ENCODE measurements around the gene FARS2. TPM values are rescaled to one million over a fixed set of nuclear protein-coding genes. Genes with fewer than 3 reads are reported as not detected.

FARS2 gene
- total and polyA plus RNA-seq, 2 donors (not counting 1 experiment from before 2014, with no cell fraction given), result 33.0 to 35.5 TPM

DNA sequence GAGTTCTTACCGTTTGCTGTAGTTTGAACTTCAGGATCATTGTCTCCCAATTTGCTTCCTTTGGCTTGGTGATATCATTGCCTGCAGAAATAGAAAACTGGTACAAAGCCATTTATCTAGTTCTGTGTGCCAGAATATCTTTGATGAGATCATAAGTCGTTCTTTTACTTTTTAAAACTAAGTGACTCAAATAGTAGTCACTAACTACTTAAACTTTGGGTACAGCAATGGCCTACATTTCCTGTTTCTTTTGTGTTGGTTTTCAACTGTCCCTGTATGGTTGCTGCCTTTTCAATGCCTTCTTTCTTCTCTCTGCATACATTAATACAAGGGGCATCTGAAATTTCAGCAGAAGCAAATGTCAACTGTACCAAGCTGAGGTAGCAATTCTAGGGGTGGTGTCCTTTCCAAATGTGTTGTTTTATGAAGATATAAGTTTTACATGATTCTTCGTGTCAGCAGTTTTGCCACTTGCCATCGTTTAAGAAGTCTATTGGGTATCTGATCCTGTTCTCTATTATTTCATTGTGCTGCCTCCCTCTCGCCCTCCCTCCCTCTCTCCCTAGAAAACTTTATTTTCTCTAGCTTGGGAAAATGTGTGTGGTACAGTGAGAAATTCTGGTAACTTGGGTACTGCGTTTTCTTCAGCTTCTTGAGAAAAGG is 238.5 kb downstream of the FARS2 start:
- ChIA-PET CTCF (no interaction called here), POLR2A (no interaction called here)
- ATAC-seq (ENCODE audit: low read depth) (no peak), DNase-seq (no peak)
- Histone ChIP-seq H3K27me3 (replicated peaks in 1 of 4; ENCODE audit: control extremely low read depth in 1 of 4, control insufficient read depth in 3 of 4, insufficient read depth in 4 of 4, low read length in 3 of 4) (no peaks in the 10 kb centered on the region), H3K4me1 (ENCODE audit: control insufficient read depth in 2 of 2, insufficient read depth in 2 of 2, low read length in 2 of 2) (no peaks in the 10 kb centered on the region), H3K9ac (ENCODE audit: low read length) (no peak overlapping the region), H3K9me3 (ENCODE audit: control extremely low read depth in 1 of 3, control insufficient read depth in 2 of 3, insufficient read depth in 1 of 3, low read length in 2 of 3) (no peaks in the 10 kb centered on the region), H3K36me3 (replicated peaks in 1 of 2; ENCODE audit: control extremely low read depth in 1 of 2, control insufficient read depth in 1 of 2, extremely low read depth in 1 of 2, insufficient read depth in 2 of 2, low read length in 1 of 2) (peaks cover 0 to 2% of the 10 kb centered on the region in 2 experiments), H2AFZ (ENCODE audit: insufficient read depth, low read depth, low read length, poor library complexity, severe bottlenecking) (no peak overlapping the region), H3K27ac (ENCODE audit: low read length in 2 of 2) (no peak overlapping the region), H3K4me3 (ENCODE audit: control extremely low read depth in 1 of 5, extremely low read depth in 1 of 5, insufficient read depth in 1 of 5, low read depth in 2 of 5, low read length in 4 of 5) (no peak overlapping the region), H3K79me2 (ENCODE audit: control insufficient read depth, insufficient read depth, low read length) (no peaks in the 10 kb centered on the region), H4K20me1 (ENCODE audit: control insufficient read depth, insufficient read depth, low read length, poor library complexity, severe bottlenecking) (no peaks in the 10 kb centered on the region), H3K4me2 (replicated peaks; ENCODE audit: low read depth, low read length, poor library complexity, severe bottlenecking) (no peak overlapping the region)
- no peaks in the 10 kb centered on the region for H3K9me3 Mint-ChIP-seq (ENCODE audit: insufficient read depth)
- no peaks in the 10 kb centered on the region for H3K27me3 Mint-ChIP-seq
- H3K4me3 Mint-ChIP-seq, result no peak overlapping the region
- intact Hi-C loops (cut with micrococcal nuclease), result no loop called here
- H3K27ac Mint-ChIP-seq, result no peak overlapping the region
- WGBS (ENCODE audit: insufficient coverage), result 100% methylated on average over 1 of the region's 6 CpGs
- no peak for TF ChIP-seq EZH2 (IDR thresholded peaks at IDR 0.05; ENCODE audit: borderline replicate concordance, insufficient read depth, low read depth, low read length, poor library complexity, severe bottlenecking)
- TF ChIP-seq, protein P1, sequence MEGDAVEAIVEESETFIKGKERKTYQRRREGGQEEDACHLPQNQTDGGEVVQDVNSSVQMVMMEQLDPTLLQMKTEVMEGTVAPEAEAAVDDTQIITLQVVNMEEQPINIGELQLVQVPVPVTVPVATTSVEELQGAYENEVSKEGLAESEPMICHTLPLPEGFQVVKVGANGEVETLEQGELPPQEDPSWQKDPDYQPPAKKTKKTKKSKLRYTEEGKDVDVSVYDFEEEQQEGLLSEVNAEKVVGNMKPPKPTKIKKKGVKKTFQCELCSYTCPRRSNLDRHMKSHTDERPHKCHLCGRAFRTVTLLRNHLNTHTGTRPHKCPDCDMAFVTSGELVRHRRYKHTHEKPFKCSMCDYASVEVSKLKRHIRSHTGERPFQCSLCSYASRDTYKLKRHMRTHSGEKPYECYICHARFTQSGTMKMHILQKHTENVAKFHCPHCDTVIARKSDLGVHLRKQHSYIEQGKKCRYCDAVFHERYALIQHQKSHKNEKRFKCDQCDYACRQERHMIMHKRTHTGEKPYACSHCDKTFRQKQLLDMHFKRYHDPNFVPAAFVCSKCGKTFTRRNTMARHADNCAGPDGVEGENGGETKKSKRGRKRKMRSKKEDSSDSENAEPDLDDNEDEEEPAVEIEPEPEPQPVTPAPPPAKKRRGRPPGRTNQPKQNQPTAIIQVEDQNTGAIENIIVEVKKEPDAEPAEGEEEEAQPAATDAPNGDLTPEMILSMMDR (IDR thresholded peaks at IDR 0.05), result no peak
- H3K4me1 Mint-ChIP-seq, result peaks cover 1% of the 10 kb centered on the region

DNA sequence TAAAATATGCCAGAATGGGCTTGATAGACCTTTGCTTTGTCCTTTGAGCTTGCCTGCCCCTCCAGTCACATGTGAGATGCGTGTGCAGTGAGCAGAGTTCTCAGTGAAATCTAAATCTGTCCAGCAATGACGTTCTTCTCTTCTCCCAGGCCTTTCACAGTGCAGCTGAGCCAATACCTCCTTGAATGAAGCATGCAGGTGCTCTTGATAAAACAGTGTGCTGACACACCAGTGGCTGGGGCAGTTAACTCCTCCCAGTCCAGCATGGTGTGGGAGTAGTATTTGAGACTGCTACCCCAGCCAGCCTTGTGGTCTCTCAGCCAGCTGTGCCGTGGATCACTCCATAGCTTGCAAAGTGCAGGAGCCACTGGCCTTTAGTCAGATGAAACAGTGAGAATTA is 240.5 kb downstream of the FARS2 start:
- Histone ChIP-seq H3K4me2 (replicated peaks; ENCODE audit: low read depth, low read length, poor library complexity, severe bottlenecking) (no peak overlapping the region), H3K4me3 (ENCODE audit: control extremely low read depth in 1 of 5, extremely low read depth in 1 of 5, insufficient read depth in 1 of 5, low read depth in 2 of 5, low read length in 4 of 5) (no peak overlapping the region), H3K79me2 (ENCODE audit: control insufficient read depth, insufficient read depth, low read length) (no peaks in the 10 kb centered on the region), H3K27me3 (replicated peaks in 1 of 4; ENCODE audit: control extremely low read depth in 1 of 4, control insufficient read depth in 3 of 4, insufficient read depth in 4 of 4, low read length in 3 of 4) (no peaks in the 10 kb centered on the region), H3K9me3 (ENCODE audit: control extremely low read depth in 1 of 3, control insufficient read depth in 2 of 3, insufficient read depth in 1 of 3, low read length in 2 of 3) (no peaks in the 10 kb centered on the region), H3K9ac (ENCODE audit: low read length) (no peak overlapping the region), H2AFZ (ENCODE audit: insufficient read depth, low read depth, low read length, poor library complexity, severe bottlenecking) (no peak overlapping the region), H4K20me1 (ENCODE audit: control insufficient read depth, insufficient read depth, low read length, poor library complexity, severe bottlenecking) (no peaks in the 10 kb centered on the region), H3K4me1 (ENCODE audit: control insufficient read depth in 2 of 2, insufficient read depth in 2 of 2, low read length in 2 of 2) (peaks cover 11 to 14% of the 10 kb centered on the region in 2 donors), H3K36me3 (replicated peaks in 1 of 2; ENCODE audit: control extremely low read depth in 1 of 2, control insufficient read depth in 1 of 2, extremely low read depth in 1 of 2, insufficient read depth in 2 of 2, low read length in 1 of 2) (no peaks in the 10 kb centered on the region), H3K27ac (ENCODE audit: low read length in 2 of 2) (no peak overlapping the region)
- no peaks in the 10 kb centered on the region for H3K27me3 Mint-ChIP-seq
- ChIA-PET POLR2A (no interaction called here), CTCF (no interaction called here)
- DNase-seq (no peak), ATAC-seq (ENCODE audit: low read depth) (no peak)
- no peak overlapping the region for H3K4me3 Mint-ChIP-seq
- 95% methylated on average over 3 of the region's 3 CpGs for WGBS (ENCODE audit: insufficient coverage)
- no peak overlapping the region for H3K27ac Mint-ChIP-seq
- intact Hi-C loops (cut with micrococcal nuclease), result no loop called here
- peaks cover 17% of the 10 kb centered on the region for H3K4me1 Mint-ChIP-seq
- no peak for TF ChIP-seq EZH2 (IDR thresholded peaks at IDR 0.05; ENCODE audit: borderline replicate concordance, insufficient read depth, low read depth, low read length, poor library complexity, severe bottlenecking)
- TF ChIP-seq, protein P1 (IDR thresholded peaks at IDR 0.05), result no peak
- no peaks in the 10 kb centered on the region for H3K9me3 Mint-ChIP-seq (ENCODE audit: insufficient read depth)
